GM13976 (cell line): Measurements from ENCODE around the gene POLD3.

Experiments
- DNase-seq: peaks from one replicate; pipeline ENCODE4 v3.0.0; 2012; ENCODE audit warnings: low spot score
- in situ Hi-C: fragments of 300-500 bp; cut with MboI; formaldehyde crosslinking; loops from one replicate; pipeline ENCODE4 v1.12.0; 2022; ENCODE audit warnings: low sequenced_read_pairs, mixed read lengths, inconsistent platforms; ENCODE audit not compliant: unreplicated experiment
- TF ChIP-seq, protein P1 (sequence below): IDR thresholded peaks from 2 replicates; pipeline ENCODE4 v1.5.1; 2012; ENCODE audit warnings: borderline replicate concordance, mild to moderate bottlenecking; ENCODE audit not compliant: insufficient read depth; ENCODE audit errors: extremely low read depth, missing control alignments, control extremely low read depth

POLD3 gene

DNA sequence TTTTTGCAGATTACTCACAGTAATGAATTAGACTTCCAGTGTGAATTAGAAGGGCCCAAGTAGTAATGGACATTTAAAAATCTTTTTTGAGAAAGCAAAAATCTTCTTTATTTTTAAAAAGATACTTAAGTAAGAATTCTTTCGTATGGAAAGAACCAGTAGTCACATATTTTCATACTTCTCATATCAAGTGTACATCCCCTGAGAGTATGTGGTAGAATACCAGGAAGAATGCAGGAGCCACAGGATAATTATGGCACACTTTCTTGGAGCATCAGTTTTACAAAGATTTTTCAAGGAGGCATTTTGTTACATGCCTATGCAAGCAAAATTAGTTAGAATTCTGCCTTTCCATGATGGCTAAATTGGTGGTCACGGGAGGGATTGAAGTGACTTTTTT lies 28.1 kb downstream of the POLD3 start:
- no peak for DNase-seq
- in situ Hi-C loops: no loop called here
- TF ChIP-seq, protein P1, sequence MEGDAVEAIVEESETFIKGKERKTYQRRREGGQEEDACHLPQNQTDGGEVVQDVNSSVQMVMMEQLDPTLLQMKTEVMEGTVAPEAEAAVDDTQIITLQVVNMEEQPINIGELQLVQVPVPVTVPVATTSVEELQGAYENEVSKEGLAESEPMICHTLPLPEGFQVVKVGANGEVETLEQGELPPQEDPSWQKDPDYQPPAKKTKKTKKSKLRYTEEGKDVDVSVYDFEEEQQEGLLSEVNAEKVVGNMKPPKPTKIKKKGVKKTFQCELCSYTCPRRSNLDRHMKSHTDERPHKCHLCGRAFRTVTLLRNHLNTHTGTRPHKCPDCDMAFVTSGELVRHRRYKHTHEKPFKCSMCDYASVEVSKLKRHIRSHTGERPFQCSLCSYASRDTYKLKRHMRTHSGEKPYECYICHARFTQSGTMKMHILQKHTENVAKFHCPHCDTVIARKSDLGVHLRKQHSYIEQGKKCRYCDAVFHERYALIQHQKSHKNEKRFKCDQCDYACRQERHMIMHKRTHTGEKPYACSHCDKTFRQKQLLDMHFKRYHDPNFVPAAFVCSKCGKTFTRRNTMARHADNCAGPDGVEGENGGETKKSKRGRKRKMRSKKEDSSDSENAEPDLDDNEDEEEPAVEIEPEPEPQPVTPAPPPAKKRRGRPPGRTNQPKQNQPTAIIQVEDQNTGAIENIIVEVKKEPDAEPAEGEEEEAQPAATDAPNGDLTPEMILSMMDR: no peak

DNA sequence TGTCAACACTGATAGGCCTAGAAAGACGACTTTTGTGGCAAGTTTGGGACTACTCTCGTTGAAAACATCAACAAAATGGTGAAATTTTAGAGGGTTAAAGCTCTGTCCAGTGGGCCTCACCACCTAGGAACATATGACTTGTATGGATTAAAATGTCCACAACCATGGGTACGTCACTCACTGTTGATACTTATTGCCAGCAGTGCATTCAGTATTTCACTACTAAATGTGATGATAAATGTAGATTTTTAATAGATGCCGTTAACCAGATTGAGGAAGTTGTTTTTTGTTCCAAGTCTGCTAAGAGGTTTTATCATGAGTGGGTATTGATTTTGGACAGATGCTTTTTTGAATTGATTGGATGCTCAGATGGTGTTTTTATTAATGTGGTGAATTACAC lies 33.7 kb downstream of the POLD3 start:
- in situ Hi-C loops: no loop called here
- DNase-seq: no peak
- TF ChIP-seq, protein P1: no peak

DNA sequence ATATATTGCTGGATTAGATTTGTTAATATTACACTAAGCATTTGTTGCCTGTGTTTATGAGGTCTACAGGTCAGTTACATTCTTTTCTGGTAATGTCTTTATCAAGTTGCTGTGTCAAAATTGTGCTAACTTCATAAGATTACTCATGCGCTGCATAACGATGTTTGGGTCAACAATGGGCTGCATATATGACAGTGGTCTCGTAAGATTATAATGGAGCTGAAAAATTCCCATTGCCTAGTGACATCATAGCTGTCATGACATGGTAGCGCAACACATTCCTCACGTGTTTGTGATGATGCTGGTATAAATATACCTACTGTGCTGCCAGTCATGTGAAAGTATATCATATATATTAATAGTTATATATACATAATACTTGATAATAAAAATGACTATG lies 34.2 kb downstream of the POLD3 start:
- no peak for DNase-seq
- in situ Hi-C loops: no loop called here
- TF ChIP-seq, protein P1: no peak

DNA sequence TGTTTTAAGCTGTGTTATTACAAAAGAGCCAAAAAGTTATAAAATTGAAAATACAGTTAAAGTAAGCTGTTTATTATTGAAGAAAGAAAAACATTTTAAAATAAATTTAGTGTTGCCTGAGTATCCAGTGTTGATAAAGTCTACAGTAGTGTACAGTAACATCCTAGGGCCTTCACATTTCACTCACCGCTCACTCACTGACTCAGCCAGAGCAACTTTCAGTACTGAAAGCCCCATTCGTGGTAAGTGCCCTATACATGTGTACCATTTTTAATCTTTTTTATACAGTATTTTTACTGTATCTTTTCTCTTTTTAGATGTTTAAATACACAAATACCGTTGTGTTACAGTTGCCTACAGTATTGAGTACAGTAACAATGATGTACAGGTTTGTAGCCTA lies 35.0 kb downstream of the POLD3 start:
- TF ChIP-seq, protein P1: no peak
- in situ Hi-C loops: no loop called here
- DNase-seq: no peak

DNA sequence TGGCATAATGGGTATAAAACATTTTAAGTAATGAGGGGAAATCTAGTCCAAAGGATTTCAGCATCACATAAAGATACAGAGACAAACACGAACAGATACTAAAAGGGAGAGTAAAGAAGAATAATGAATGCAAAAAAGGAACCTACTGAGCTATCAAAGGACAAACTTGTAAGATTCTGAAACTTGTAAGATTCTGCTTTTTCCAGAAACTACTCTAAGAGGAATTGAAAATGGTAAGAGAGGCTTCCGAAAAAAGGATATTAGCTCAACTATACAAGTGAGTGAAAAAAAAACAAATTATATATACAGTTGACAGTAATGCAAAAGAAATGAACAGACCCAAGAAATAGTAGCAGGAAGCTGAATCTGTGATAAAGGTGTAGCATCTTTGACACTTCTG lies 37.7 kb downstream of the POLD3 start:
- in situ Hi-C loops: no loop called here
- no peak for DNase-seq
- TF ChIP-seq, protein P1: no peak

DNA sequence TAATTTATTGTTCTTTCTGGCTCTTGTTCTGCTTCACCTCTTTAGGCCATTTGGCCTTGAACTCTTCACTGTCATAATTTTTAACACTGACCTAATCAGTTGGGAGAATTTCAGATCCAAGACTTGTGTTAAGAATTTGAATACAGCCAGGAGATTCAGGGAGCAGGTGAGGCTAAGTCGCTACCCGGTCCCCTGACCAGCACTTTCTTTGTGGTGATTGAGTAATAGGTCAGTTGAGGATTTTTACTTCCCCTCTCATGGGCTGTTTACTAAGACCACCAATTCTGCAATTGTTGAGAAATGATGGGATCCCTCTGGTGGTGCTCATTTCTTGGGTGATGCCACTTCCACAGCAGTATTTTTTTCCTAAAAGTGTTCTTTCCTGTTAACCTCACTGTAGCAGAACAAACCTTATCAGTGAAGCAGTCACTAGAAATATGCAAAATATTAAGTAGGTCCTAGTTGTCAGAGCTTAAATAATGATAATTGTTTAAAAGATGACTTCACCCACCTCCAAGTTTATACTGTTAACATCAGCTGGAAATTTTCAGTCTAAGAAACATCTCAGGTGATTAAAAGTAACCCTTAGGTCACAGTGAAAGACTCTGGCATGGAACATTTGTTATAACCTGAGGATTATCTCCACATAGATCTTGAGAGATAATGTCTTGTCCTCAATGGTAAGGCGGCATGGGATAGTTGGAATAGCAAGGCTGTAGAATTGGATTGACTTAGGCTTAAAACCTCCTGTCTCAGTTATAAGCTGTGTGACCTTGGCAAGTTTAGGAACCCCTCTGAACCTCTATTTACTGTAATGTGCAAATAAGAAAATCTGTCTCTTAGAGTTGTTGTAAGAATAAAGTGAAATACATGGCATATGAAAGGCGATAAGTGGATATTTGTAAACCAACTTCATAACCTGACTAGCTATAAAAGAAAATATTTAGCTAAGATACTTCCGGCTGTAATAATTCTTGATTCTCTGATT lies 41.3 kb downstream of the POLD3 start:
- TF ChIP-seq, protein P1: no peak
- in situ Hi-C loops: no loop called here
- DNase-seq: no peak
